Caki2 (cell line): ENCODE results near the gene TENT4B. TPM values are rescaled to one million over a fixed set of nuclear protein-coding genes. Genes with fewer than 3 reads are reported as not detected.

ENCODE experiments used
- DNase-seq: peaks from one replicate; pipeline ENCODE4 v3.0.0-alpha.2; 2015; ENCODE audit warnings: low read depth
- in situ Hi-C: cut with HindIII; loops from 2 replicates; pipeline ENCODE4 v1.10.0; 2016; ENCODE audit warnings: low sequenced_read_pairs, low pct_unique_long_range_greater_than_20kb, mixed read lengths
- total RNA-seq: library from RNA; depleted of rRNA; stranded (reverse); fragments of >200 nt; shearing (Covaris generic); gene quantifications from 2 replicates; pipeline ENCODE4 v1.2.3, GENCODE V29; 2014; ENCODE audit warnings: low replicate concordance

The TENT4B gene
- total RNA-seq, 1 experiment from 2014 or later: 4.2 TPM

DNA sequence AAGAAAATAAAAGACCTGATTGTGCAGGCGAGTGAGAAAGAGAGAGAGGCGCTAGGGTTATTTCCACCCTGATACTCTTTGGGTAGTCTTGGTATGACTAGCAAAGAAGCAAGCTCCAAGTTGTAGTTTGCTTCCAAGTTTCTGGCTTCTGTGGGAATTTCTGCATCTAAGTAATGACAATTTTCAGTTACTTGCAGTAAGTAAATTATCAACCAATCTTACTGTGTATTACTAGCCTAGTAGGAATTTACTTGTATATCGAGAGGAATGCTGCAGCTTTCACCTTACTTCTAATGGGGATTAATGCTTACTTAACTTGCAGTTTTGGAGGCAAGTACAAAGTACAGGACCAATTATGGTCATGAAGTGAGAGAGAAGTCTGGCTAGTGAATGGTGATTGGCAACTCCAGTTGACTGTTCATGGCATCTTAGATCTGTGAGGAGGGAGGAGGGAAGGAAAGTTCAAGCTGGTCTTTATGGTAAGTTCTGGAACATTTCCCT is 31.9 kb downstream of the TENT4B start:
- in situ Hi-C loops: no loop called here
- peak; percentile 93 for DNase-seq

DNA sequence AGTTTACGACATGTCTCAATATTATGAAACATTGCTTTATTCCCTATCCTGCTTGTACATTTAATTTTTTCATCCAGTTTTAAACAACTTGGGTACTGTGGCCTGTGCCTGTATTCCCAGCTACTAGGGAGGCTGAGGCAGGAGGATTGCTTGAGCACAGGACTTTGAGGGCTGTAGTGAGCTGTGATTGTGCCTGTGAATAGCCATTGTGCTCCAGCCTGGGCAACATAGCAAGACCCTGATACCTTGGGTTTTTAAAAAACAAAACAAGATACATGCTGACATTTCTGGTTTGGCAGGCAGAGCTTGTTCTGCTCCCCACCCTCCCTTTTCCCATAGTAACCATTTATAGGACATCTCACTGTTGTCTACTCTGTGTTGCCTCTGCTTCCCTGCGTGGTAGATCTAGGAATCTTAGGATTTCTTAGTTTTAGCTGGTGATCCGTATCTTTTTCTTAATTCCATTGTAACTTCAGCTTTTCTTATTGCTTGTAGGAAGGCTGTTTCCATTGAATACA is 35.6 kb downstream of the TENT4B start:
- in situ Hi-C loops: no loop called here
- DNase-seq: no peak

DNA sequence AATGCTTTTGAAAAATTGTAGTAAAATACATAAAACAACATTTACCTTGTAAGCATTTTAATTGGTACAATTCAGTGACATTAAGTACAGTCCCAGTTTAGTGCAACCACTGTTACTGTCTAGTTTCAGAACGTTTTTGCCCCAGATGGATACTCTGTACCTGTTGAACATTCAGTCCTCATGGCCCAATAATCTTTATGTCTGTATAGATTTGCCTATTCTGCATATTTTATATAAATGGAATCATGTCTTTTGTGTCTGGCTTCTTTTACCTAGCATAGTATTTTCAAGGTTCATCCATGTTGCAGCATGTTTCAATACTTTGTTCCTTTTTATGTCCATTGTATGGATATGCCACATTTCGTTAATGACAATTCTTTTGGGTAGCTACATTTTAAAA is 37.2 kb downstream of the TENT4B start:
- in situ Hi-C loops: no loop called here
- no peak for DNase-seq

DNA sequence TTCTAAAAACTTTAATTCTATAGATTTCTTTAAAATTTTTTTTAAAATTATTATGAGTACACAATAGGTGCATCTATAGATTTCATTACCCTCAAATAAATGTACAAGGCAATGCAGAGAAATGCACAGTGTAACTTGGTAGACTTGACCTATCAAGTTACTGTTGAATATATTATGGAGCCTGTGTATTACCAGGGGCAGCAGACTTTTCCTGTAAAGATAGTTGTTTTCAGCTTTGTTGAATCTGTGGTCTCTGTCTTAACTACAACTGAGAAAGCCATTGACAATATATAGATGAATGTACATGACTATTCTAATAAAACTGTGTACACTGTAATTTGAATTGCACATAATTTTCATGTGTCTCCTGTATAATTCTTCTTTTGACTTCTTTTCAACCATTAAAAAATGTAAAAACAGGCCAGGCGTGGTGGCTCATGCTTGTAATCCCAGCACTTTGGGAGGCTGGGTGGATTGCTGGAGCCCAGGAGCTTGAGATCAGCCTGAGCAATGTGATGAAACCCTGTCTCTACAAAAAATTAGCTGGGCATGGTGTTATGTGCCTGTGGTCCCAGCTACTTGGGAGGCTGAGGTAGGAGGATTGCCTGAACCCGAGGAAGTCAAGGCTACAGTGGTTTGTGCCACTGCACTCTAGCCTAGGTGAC is 39.4 kb downstream of the TENT4B start:
- in situ Hi-C loops: no loop called here
- no peak for DNase-seq

DNA sequence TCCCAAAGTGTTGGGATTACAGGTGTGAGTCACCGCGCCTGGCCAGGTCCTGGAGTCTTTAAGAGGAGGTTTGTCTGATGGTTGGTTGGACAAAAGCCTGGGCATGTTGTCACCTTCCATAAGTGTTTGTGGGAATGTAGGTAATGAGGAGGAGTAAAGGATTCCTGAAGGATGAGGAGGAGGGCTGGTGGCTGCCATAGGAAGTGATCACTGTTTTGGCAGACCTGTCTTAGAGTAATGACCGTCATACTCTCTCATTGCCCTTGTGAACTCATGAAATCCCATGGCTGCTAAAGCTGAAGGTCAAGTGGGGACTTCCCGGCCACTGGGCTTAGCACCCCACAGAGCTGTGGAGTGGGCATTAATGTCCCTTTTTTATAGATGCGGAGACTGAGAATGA is 40.5 kb downstream of the TENT4B start:
- peak; percentile 65 for DNase-seq
- in situ Hi-C loops: no loop called here

DNA sequence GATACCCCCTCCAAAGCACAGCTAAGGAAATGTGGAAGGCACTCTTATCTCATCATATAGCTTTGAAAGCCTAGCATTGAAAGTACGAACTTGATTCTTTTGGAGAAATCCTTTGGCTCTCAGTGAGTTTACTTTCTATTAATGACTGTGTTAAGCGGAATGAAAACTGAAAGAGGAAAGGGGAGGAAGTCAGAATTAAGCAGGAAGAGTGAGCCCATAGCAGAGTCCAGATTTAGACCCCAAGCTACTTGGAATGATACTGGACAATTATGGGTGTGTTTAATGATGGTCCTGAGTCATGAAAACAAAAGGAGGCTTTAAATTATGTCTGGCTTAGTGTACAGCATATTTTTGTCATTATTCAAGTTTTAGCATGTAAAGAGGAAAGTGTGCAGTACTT is 42.2 kb downstream of the TENT4B start:
- in situ Hi-C loops: no loop called here
- no peak for DNase-seq

DNA sequence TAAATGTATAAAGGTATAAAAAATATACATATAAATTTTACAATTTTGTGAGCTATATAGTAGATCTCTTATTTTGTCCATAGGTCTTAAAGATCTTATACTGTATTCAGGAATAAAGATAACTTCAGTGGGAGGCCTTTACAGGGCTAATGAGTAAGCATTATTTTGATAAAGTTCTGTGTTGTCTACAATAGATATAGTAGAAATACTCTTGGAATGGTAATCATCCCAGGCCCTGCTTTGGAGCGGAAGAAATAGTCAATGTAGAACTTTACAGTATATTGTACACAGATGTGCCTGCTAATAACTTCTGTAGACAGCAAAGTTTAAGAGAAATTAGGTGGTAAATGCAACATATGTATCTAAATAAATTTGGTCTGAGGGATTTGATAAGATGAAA is 42.6 kb downstream of the TENT4B start:
- DNase-seq: no peak
- in situ Hi-C loops: no loop called here

DNA sequence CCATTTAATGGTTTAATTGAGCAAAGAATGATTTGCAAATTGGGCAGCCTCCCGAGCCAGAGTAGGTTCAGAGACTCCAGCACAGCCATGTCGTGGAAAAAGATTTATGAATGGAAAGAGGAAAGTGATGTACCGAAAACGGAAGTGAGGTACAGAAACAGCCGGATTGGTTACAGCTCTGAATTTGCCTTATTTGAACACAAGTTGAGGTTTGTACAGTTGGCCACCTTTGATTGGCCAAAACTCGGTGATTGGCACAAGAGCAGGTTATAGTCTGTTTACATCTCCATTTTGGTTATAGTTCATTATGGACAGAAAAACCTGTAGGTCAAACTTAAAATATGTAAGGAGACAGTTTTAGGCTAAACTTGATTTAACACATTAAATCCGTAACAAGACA is 44.5 kb downstream of the TENT4B start:
- in situ Hi-C loops: no loop called here
- DNase-seq: no peak

DNA sequence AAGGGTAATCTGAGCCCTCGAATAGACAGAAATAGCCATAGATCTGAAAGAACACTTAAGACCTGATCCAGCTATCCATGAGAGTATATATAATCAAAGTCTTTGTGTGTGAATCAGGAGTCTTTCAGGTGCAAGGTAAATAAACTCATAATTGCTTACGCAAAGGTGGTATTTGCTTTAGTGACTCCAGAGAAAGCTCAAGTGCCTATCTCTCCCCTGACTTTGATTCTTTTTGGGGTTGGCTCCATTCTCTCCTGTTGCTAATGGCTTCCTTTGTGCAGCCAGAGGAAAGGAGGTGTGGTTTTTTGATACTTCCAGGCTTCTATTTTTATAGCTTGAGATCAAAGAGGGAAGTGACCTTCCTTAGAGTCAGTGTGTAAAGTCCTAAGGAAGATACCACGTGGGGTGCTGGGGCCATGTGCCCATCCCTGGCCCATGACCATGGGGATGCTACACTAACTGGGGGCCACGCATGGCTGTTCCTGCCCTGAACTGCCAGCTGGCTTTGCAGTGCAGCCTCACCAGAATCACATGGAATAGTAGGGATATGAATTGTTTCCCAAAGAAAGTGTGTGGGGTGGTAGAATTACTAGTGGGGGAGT is 45.8 kb downstream of the TENT4B start:
- in situ Hi-C loops: no loop called here

DNA sequence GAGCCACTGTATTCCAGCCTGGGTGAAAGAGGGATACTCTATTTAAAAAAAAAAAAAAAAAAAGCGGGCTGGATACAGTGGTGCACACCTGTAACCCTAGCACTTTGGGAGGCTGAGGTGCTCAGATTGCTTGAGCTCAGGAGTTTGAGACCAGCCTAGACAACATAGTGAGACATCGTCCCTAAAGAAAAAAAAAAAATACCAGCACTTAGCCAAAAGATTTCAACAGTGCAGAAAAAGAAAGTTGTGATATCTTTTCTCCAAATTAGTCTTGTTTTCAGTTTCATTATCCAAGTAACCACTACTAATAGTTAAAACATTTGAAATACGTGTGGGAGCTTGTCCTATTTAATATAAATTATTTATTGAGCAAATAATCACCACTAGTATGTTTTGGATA is 48.7 kb downstream of the TENT4B start:
- in situ Hi-C loops: no loop called here
- DNase-seq: no peak

More for the DNA sequence above, 45.8 kb downstream of the TENT4B start:
- no peak for DNase-seq

DNA sequence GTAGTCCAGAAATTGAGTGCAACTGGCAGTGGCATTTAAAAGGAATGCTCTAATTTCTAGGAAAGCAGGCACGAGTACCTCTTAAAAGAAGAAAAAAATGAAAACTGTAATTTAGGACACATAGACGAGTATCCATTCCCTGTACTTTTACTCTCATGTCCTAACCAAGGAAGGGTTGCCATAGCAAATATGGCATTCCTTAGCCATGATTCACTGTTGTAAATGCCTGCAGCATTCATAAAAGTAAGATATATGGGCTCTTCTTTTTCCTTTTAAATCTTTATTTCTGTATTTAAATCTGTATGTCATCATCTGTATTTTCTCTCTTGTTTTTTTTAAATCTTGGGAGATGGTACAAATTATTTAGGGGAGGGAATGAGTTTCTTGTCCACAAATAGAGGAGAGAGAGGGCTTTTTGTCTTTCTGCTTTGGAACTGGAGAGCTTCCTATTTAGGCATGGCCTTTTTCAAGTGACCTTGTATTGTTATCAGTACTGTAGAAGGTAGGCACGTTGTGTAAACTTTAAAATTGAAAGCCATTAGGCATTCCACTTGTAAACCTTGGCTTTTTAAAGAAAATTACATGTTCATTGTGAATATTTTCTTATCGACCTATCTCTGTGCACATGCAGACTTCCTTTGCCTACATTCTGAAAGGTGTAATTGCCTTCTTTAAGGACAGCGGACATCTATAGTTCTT is 50.0 kb downstream of the TENT4B start:
- DNase-seq: peak; percentile 78
- in situ Hi-C loops: no loop called here

DNA sequence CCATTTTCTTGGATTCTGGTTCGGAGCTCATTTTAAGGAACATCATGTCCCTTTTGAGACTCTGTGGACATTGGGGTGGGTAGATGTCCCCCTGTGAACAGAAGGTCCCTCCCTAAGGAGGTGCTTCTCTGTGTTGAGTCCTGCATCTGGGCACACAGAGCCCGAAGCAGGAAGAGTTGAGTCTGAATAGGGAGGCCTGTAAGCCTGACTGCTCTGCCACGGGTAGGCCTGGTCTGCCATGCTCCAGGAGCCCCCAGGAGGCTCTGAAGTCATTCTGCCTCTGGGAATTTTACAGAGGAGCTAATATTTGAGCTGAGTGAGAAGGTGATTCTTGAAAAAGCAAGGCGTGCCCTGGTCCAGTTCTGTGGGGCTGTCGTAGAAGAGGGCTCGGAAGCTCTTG is 50.6 kb downstream of the TENT4B start:
- DNase-seq: no peak
- in situ Hi-C loops: no loop called here

DNA sequence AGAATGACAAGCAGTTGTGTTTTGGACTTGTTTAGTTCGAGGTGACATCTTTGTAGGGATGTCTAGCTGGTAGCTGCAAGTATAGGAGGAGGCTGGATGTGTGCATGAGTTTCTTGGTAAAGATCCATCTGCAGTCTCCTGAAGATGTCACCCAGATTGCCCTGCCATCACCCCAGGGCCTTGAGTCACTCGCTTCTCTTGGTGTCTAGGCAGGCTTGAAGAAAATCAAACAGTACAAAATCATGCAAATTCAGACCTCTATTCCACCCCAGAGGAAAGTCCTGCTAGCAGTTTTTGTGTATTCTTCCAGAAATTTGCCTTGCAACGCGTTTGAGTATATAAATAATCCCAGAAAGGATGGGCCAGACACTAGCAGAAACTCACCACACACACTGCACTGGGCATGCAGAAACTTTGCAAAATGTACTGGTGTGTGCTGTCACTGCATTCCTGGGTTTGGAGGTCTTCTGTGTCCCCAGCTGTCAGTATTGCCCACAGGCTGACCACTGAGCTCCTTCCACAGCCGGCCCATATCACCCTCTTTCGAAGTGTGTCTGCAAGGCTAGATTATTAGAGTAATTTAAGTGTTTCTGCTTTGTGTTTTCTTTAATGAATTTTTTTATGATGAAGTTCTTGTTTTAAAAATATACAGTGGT is 51.5 kb downstream of the TENT4B start:
- in situ Hi-C loops: no loop called here
- no peak for DNase-seq

DNA sequence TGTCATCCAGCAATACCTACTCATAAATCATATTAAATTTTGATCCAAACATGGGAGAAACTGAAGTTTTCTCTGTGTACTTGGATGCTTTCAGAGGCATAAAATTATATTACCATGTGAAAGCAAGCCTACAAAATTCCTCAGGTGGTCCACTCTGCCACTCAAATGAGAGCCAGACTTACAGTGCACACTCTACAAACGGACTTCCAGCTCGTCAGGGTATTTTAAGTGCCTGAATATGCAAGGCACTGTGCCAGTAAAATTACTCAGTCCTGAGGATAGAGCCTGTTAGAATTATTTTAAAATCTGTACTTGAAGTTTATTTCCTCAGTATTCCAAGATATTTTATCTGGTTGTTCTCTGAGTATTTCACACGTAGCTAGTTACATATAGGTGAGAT is 54.5 kb downstream of the TENT4B start:
- in situ Hi-C loops: no loop called here

DNA sequence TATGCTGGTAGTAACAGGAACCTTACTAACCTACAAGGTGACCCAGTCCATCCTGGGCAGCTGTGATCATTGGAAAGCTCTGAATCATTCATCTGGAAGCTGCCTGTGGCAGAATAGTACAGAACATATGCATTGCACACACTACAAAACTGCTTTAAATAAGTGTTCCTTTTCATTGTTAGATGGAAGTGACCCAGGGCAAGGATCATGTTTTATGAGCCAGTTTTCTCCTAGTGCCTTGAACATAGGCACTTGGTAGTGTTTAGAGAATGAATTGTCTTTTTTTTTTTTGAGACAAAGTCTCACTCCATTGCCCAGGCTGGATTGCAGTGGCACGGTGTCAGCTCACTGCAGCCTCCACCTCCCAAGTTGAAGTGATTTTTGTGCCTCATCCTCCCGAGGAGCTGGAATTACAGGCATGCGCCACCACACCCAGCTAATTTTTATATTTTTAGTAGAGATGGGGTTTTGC is 55.4 kb downstream of the TENT4B start:
- in situ Hi-C loops: no loop called here
- DNase-seq: peak; percentile 51

More for the DNA sequence above, 54.5 kb downstream of the TENT4B start:
- no peak for DNase-seq

DNA sequence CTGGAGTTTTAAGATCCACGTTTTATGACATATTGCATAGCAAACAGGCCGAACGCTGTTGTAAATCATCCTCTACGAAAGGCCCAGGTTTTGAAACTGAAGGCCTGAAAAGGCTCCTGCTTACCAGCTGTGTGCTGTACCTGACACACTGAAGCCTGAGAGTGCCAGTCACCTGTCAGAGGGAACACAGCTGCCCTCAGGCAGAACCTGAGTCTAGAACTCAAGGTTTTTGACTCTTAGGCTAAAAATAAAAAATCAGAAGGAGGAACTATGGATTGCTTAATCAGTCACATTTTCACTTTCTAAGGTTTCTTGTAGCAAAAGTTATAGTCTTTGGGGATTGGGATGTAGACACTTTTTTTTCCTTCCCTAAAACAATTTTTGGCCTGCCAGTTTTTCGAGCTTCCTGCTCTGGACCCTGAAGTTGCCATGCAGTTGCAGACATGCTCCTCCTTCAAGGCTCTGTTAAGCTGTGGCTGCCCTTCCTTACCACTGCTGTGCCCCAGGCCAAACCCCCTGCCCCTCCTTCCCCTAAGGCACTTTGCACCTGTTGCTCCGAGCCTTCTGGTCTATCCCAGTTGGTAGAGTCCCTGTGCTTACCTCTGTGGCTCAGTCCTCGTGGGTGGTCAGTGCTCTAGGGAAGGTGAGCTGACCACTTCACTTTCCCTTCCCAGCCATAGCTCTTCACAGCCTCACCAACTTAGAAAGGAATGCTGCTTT is 56.6 kb downstream of the TENT4B start:
- no peak for DNase-seq
- in situ Hi-C loops: no loop called here

DNA sequence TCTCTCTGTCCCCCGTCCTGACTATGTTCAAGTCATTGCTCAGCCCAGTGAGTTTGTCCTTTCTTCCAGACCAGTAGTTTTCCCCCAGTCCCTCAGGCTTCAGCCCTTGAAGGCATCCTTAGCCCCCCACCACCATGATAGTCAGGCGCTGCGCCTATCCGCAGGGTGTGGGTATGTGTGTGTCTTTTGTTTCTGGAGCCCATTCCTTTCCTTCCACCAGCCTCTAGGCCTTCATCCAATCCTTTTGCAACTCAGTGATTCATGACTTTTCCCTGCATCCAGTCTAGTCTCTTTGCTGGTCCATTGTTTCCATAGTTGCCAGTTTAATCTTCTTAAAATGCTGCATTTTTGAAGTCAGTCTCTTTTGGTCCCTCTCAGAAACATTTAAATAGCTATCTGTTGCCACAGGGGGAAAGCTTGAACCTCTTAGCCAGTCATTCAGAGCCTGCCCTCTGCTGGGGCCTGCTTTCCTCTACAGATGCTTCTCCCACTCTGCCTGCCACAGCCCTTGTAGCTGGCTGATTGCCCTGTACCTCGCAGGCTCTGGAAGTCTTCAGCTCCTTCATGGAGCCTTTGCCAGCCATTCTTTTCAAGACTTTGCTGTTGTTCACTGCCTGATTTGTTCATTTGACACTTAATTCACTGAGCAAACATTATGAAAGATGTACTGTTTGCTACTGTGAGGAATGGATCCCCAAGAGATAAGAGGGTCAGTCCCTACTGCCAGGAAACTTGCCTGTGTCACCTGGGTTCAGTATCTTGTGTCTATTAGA is 57.3 kb downstream of the TENT4B start:
- DNase-seq: peak; percentile 62
- in situ Hi-C loops: no loop called here
